HepG2 (cell line): ENCODE results near the gene NGEF. TPM values are rescaled to one million over a fixed set of nuclear protein-coding genes. Genes with fewer than 3 reads are reported as not detected.

Source experiments
- AGO1 ChIP-seq: fragments of 200-400 bp; formaldehyde crosslinking; IDR thresholded peaks from 2 replicates; pipeline ENCODE4 v1.6.1; 2017; ENCODE audit warnings: mild to moderate bottlenecking, low read depth, low read length, moderate library complexity; ENCODE audit not compliant: poor library complexity, severe bottlenecking
- ELF3 ChIP-seq: IDR thresholded peaks from 2 replicates; pipeline ENCODE4 v1.6.1; 2016; ENCODE audit warnings: missing genetic modification reagents, missing compliant biosample characterization
- PHF21A ChIP-seq: sonication (generic); formaldehyde crosslinking; IDR thresholded peaks from 2 replicates; pipeline ENCODE4 v1.5.0; 2020; ENCODE audit warnings: mild to moderate bottlenecking, missing genetic modification reagents
- POLR2G ChIP-seq: fragments of 200-400 bp; formaldehyde crosslinking; IDR thresholded peaks from 2 replicates; pipeline ENCODE4 v1.6.1; 2018; ENCODE audit warnings: mild to moderate bottlenecking, low read depth, low read length, moderate library complexity
- SAP130 ChIP-seq: IDR thresholded peaks from 2 replicates; pipeline ENCODE4 v1.6.1; 2016; ENCODE audit warnings: low read depth
- ZFY ChIP-seq: sonication (generic); formaldehyde crosslinking; IDR thresholded peaks from 2 replicates; pipeline ENCODE4 v1.4.0; 2020; ENCODE audit warnings: missing genetic modification reagents
- ZNF3 ChIP-seq: IDR thresholded peaks from 2 replicates; pipeline ENCODE4 v1.7.0; 2017; ENCODE audit warnings: inconsistent platforms
- ZNF563 ChIP-seq: sonication (generic); formaldehyde crosslinking; IDR thresholded peaks from 2 replicates; pipeline ENCODE4 v1.8.0; 2022; ENCODE audit warnings: mild to moderate bottlenecking, moderate library complexity, missing genetic modification reagents
- ZNF564 ChIP-seq: sonication (generic); formaldehyde crosslinking; IDR thresholded peaks from 2 replicates; pipeline ENCODE4 v1.8.1; 2023; ENCODE audit warnings: mild to moderate bottlenecking, missing genetic modification reagents
- polyA plus RNA-seq, 8 experiments: library from polyadenylated mRNA; depleted of rRNA in 3 of 8; stranded (reverse) in 7 of 8; unstranded in 1 of 8; fragments of >200 nt; fragmentation: Illumina TruSeq in 4 of 8; extraction: Trizol in 4 of 8; gene quantifications; 2 replicates each; pipeline versions ENCODE4 v1.2.1 to v1.2.3, GENCODE V29; 2011 to 2016; ENCODE audit warnings: low read depth in 4 of 8, missing spikeins in 1 of 8, mixed read lengths in 1 of 8; ENCODE audit not compliant: insufficient read depth in 1 of 8
- total RNA-seq, 5 experiments: library from RNA; depleted of rRNA; stranded (reverse); fragments of >200 nt; fragmentation: Illumina TruSeq; extraction: Trizol; gene quantifications; 2 replicates each; pipeline ENCODE4 v1.2.3, GENCODE V29; 2016; ENCODE audit warnings: low read depth in 1 of 5
- TF ChIP-seq, protein P1 (sequence below): sonication (generic); formaldehyde crosslinking; IDR thresholded peaks from 2 replicates; pipeline ENCODE4 v1.5.0; 2020; ENCODE audit warnings: mild to moderate bottlenecking, missing genetic modification reagents, moderate library complexity
- TF ChIP-seq, protein P2 (sequence below): sonication (generic); formaldehyde crosslinking; IDR thresholded peaks from 2 replicates; pipeline ENCODE4 v1.8.1; 2022; ENCODE audit warnings: low read depth, mild to moderate bottlenecking, missing genetic modification reagents
- TF ChIP-seq, protein P3 (sequence below): sonication (generic); formaldehyde crosslinking; IDR thresholded peaks from 2 replicates; pipeline ENCODE4 v1.4.0; 2020; ENCODE audit warnings: missing genetic modification reagents, borderline replicate concordance
- TF ChIP-seq, protein P4 (sequence below): sonication (generic); formaldehyde crosslinking; IDR thresholded peaks from 2 replicates; pipeline ENCODE4 v1.4.0; 2020; ENCODE audit warnings: mild to moderate bottlenecking, missing genetic modification reagents
- TF ChIP-seq, protein P5 (sequence below): sonication (generic); formaldehyde crosslinking; conservative IDR thresholded peaks from 2 replicates; pipeline ENCODE4 v1.8.0; 2022; ENCODE audit warnings: missing genetic modification reagents
- TF ChIP-seq, protein P6 (sequence below): sonication (generic); formaldehyde crosslinking; IDR thresholded peaks from 2 replicates; pipeline ENCODE4 v1.5.1; 2020; ENCODE audit warnings: missing genetic modification reagents, mild to moderate bottlenecking, borderline replicate concordance
- TF ChIP-seq, protein P7 (sequence below): sonication (generic); formaldehyde crosslinking; IDR thresholded peaks from 2 replicates; pipeline ENCODE4 v1.5.0; 2020; ENCODE audit warnings: missing genetic modification reagents

Gene NGEF
- total and polyA plus RNA-seq, 2 of the 13 experiments (the other 11 are each of a cell fraction or from before 2014, with no cell fraction given), result 14.4 to 36.9 TPM

DNA sequence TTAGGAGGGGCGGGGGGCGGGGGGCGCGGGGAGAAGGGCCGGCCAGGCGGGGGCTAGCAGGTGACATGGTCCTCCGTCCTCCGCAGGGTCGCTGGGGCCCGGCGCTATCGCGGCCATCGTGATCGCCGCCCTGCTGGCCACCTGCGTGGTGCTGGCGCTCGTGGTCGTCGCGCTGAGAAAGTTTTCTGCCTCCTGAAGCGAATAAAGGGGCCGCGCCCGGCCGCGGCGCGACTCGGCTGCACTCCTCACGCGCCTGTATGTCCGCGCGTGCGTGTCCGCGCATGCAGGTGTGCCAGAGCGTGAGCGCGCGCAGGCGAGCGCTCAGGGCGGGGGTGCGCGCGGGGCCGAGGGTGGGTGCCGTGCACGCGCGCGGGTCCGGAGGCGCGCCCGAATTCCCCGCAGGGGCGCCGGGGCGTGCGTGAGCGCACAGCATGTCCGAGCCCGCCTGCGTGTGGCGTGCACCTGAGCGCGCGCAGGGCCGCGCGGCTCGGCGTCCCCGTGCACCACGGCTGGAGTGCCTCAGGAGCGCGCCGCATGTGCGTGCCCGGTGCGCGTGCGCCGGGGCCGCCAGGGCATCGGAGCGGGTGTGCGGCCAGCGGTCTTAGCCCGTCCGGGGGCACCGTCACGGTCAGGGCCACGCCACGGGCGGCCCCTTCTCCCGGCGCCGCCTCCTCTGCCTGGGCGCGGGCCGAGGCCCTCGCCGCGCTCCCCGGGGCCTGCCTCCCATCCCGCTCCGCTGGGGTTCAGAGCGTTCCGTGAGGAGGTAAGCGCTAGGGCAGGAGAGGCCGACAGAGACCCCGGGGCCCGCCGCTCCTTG, 136.7 kb downstream of the NGEF start (continued):
- TF ChIP-seq, protein P1, sequence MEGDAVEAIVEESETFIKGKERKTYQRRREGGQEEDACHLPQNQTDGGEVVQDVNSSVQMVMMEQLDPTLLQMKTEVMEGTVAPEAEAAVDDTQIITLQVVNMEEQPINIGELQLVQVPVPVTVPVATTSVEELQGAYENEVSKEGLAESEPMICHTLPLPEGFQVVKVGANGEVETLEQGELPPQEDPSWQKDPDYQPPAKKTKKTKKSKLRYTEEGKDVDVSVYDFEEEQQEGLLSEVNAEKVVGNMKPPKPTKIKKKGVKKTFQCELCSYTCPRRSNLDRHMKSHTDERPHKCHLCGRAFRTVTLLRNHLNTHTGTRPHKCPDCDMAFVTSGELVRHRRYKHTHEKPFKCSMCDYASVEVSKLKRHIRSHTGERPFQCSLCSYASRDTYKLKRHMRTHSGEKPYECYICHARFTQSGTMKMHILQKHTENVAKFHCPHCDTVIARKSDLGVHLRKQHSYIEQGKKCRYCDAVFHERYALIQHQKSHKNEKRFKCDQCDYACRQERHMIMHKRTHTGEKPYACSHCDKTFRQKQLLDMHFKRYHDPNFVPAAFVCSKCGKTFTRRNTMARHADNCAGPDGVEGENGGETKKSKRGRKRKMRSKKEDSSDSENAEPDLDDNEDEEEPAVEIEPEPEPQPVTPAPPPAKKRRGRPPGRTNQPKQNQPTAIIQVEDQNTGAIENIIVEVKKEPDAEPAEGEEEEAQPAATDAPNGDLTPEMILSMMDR (CRISPR knock-in tag), result peak; percentile 57
- TF ChIP-seq, protein P2, sequence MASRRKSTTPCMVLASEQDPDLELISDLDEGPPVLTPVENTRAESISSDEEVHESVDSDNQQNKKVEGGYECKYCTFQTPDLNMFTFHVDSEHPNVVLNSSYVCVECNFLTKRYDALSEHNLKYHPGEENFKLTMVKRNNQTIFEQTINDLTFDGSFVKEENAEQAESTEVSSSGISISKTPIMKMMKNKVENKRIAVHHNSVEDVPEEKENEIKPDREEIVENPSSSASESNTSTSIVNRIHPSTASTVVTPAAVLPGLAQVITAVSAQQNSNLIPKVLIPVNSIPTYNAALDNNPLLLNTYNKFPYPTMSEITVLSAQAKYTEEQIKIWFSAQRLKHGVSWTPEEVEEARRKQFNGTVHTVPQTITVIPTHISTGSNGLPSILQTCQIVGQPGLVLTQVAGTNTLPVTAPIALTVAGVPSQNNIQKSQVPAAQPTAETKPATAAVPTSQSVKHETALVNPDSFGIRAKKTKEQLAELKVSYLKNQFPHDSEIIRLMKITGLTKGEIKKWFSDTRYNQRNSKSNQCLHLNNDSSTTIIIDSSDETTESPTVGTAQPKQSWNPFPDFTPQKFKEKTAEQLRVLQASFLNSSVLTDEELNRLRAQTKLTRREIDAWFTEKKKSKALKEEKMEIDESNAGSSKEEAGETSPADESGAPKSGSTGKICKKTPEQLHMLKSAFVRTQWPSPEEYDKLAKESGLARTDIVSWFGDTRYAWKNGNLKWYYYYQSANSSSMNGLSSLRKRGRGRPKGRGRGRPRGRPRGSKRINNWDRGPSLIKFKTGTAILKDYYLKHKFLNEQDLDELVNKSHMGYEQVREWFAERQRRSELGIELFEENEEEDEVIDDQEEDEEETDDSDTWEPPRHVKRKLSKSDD (CRISPR knock-in tag), result no peak
- no peak for TF ChIP-seq ZNF3
- TF ChIP-seq, protein P3, sequence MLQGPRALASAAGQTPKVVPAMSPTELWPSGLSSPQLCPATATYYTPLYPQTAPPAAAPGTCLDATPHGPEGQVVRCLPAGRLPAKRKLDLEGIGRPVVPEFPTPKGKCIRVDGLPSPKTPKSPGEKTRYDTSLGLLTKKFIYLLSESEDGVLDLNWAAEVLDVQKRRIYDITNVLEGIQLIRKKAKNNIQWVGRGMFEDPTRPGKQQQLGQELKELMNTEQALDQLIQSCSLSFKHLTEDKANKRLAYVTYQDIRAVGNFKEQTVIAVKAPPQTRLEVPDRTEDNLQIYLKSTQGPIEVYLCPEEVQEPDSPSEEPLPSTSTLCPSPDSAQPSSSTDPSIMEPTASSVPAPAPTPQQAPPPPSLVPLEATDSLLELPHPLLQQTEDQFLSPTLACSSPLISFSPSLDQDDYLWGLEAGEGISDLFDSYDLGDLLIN (CRISPR knock-in tag), result no peak
- no peak; the same call in 1 of the 2 replicates for TF ChIP-seq ZNF564 (CRISPR knock-in tag)
- TF ChIP-seq ELF3 (CRISPR knock-in tag), result peak; percentile 23; the same call in 1 of the 2 replicates
- peak; percentile 72 for TF ChIP-seq POLR2G
- TF ChIP-seq, protein P4, sequence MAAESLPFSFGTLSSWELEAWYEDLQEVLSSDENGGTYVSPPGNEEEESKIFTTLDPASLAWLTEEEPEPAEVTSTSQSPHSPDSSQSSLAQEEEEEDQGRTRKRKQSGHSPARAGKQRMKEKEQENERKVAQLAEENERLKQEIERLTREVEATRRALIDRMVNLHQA (CRISPR knock-in tag), result no peak
- peak; percentile 35; the same call in 1 of the 2 replicates for TF ChIP-seq SAP130
- TF ChIP-seq AGO1, result peak; percentile 27
- no peak for TF ChIP-seq PHF21A (CRISPR knock-in tag)
- TF ChIP-seq, protein P5, sequence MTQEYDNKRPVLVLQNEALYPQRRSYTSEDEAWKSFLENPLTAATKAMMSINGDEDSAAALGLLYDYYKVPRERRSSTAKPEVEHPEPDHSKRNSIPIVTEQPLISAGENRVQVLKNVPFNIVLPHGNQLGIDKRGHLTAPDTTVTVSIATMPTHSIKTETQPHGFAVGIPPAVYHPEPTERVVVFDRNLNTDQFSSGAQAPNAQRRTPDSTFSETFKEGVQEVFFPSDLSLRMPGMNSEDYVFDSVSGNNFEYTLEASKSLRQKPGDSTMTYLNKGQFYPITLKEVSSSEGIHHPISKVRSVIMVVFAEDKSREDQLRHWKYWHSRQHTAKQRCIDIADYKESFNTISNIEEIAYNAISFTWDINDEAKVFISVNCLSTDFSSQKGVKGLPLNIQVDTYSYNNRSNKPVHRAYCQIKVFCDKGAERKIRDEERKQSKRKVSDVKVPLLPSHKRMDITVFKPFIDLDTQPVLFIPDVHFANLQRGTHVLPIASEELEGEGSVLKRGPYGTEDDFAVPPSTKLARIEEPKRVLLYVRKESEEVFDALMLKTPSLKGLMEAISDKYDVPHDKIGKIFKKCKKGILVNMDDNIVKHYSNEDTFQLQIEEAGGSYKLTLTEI (CRISPR knock-in tag), result no peak
- TF ChIP-seq, protein P6, sequence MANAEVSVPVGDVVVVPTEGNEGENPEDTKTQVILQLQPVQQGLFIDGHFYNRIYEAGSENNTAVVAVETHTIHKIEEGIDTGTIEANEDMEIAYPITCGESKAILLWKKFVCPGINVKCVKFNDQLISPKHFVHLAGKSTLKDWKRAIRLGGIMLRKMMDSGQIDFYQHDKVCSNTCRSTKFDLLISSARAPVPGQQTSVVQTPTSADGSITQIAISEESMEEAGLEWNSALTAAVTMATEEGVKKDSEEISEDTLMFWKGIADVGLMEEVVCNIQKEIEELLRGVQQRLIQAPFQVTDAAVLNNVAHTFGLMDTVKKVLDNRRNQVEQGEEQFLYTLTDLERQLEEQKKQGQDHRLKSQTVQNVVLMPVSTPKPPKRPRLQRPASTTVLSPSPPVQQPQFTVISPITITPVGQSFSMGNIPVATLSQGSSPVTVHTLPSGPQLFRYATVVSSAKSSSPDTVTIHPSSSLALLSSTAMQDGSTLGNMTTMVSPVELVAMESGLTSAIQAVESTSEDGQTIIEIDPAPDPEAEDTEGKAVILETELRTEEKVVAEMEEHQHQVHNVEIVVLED (CRISPR knock-in tag), result 0 out of 2 replicates have a peak, but pooled peaks have one; percentile 44
- peak; percentile 82; the same call in 1 of the 2 replicates for TF ChIP-seq ZFY (CRISPR knock-in tag)
- TF ChIP-seq, protein P7, sequence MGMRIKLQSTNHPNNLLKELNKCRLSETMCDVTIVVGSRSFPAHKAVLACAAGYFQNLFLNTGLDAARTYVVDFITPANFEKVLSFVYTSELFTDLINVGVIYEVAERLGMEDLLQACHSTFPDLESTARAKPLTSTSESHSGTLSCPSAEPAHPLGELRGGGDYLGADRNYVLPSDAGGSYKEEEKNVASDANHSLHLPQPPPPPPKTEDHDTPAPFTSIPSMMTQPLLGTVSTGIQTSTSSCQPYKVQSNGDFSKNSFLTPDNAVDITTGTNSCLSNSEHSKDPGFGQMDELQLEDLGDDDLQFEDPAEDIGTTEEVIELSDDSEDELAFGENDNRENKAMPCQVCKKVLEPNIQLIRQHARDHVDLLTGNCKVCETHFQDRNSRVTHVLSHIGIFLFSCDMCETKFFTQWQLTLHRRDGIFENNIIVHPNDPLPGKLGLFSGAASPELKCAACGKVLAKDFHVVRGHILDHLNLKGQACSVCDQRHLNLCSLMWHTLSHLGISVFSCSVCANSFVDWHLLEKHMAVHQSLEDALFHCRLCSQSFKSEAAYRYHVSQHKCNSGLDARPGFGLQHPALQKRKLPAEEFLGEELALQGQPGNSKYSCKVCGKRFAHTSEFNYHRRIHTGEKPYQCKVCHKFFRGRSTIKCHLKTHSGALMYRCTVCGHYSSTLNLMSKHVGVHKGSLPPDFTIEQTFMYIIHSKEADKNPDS (CRISPR knock-in tag), result peak; percentile 60; the same call in 1 of the 2 replicates
- TF ChIP-seq ZNF563 (CRISPR knock-in tag), result peak; percentile 79; the same call in 1 of the 2 replicates
